Activated T-helper 17 cell treated with anti-CD3 and anti-CD28 coated beads, Interleukin-2, amount 50 U/mL, for 72 hours (primary cell): ENCODE measurements around the gene THAP12. TPM values are rescaled to one million over a fixed set of nuclear protein-coding genes. Genes with fewer than 3 reads are reported as not detected.

Source experiments
- ATAC-seq: fragments of 150-1000 bp; cut with Tn5 transposase; replicated peaks from 2 replicates; pipeline ENCODE4 v1.10.0; 2021; ENCODE audit warnings: mild to moderate bottlenecking, moderate library complexity
- H3K27ac Mint-ChIP-seq: one replicate; pipeline ENCODE4 v1.8.0; 2022; ENCODE audit warnings: mixed read lengths
- H3K27me3 Mint-ChIP-seq: one replicate; pipeline ENCODE4 v1.8.0; 2022; ENCODE audit warnings: mixed read lengths
- H3K36me3 Mint-ChIP-seq: one replicate; pipeline ENCODE4 v1.8.0; 2022; ENCODE audit warnings: low read depth, mild to moderate bottlenecking, mixed read lengths
- H3K4me1 Mint-ChIP-seq: one replicate; pipeline ENCODE4 v1.8.0; 2022; ENCODE audit warnings: mixed read lengths
- H3K4me3 Mint-ChIP-seq: one replicate; pipeline ENCODE4 v1.8.0; 2022; ENCODE audit warnings: mild to moderate bottlenecking, mixed read lengths
- H3K9me3 Mint-ChIP-seq: one replicate; pipeline ENCODE4 v1.8.0; 2022; ENCODE audit warnings: mixed read lengths
- total RNA-seq, 2 donors: library from RNA; stranded (reverse); gene quantifications; one replicate each; pipeline ENCODE4 v1.2.3, GENCODE V29; 2022

The THAP12 gene
- total RNA-seq, 2 donors from 2014 or later: 25.5 to 39.6 TPM

DNA sequence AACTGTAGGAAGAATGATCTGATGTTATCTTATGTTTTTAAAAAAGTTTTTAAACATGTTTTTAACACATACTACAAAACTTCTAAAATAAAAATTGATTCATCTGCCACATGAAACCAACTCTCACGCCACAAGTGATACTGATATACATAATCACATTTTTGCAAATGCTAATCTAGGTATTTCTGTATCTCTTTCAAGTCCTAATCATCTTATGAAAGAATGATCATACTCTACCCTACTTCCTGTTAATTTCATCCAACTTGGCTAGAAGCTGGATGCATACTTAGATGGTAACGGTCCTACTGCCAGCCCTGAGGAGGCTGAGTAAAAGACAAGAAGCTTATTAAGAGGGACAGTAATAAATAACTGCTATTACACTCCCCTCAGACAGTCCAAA is 19.2 kb downstream of the THAP12 start:
- H3K27ac Mint-ChIP-seq: peak overlapping the region; percentile 52
- peaks cover 18% of the 10 kb centered on the region for H3K4me1 Mint-ChIP-seq
- ATAC-seq: peak; percentile 84
- no peak overlapping the region for H3K4me3 Mint-ChIP-seq
- H3K27me3 Mint-ChIP-seq: no peaks in the 10 kb centered on the region
- peaks cover 88% of the 10 kb centered on the region for H3K36me3 Mint-ChIP-seq
- no peaks in the 10 kb centered on the region for H3K9me3 Mint-ChIP-seq

DNA sequence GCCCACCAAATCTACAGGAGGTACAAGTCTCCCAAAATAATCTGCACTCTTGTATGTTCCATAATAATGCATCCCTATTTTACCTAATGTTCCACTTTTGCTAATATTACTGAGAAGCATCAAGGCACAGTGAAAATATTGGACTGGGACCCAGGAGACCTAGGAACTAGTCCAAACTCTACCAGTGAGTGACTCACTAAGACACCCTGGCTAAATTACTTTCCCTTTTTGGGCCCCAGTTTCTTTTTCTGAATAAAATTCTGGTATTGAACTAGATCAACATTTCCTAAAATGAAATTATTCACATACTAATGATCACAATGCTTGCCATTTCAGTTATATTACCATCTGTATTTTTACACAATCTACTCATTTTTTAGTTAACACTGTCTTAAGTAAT is 19.6 kb downstream of the THAP12 start:
- Mint-ChIP-seq H3K27me3 (no peaks in the 10 kb centered on the region), H3K9me3 (no peaks in the 10 kb centered on the region), H3K4me3 (no peak overlapping the region), H3K4me1 (peaks cover 18% of the 10 kb centered on the region), H3K36me3 (peaks cover 92% of the 10 kb centered on the region), H3K27ac (peak overlapping the region; percentile 52)
- ATAC-seq: peak; percentile 60

DNA sequence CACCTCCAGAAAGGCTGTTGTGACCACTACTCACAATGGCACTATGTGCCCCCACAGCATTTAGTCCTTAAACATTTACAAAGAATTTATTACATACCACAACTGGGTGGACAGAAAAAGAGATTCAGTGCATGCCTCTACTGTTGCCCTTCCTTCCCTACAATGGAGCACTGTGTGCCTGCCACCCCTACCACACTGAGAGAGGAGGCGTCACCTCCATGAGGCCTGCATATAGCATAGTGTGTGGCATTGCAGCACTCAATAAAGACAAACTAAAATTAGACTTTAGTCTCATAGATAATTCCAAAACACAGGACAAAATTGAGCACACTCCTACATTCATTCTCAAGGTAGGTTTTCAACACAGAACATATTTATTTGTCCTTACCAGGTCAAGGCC is 25.8 kb downstream of the THAP12 start:
- peaks cover 97% of the 10 kb centered on the region for H3K36me3 Mint-ChIP-seq
- no peak overlapping the region for H3K27ac Mint-ChIP-seq
- no peaks in the 10 kb centered on the region for H3K27me3 Mint-ChIP-seq
- no peaks in the 10 kb centered on the region for H3K4me1 Mint-ChIP-seq
- H3K9me3 Mint-ChIP-seq: no peaks in the 10 kb centered on the region
- ATAC-seq: no peak
- H3K4me3 Mint-ChIP-seq: no peak overlapping the region

DNA sequence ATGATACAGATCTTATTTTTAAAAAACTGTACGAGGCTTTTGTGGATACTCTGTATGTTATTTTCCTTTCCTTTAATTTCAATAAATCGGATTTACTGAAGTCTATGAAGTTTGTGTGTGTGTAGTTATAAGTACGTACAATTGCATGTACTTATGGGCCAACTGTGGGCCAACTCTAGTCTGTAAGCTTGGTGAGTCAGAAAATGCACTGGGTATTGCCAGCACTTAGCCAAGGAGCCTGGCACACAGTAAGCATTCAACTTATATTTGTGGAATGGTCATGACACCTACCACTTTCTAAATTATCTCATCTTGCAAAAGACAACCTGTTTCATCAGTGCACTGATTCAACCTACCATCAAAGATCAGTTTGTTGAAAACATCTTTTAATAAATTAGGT is 32.6 kb downstream of the THAP12 start:
- ATAC-seq: no peak
- peaks cover 44% of the 10 kb centered on the region for H3K36me3 Mint-ChIP-seq
- no peaks in the 10 kb centered on the region for H3K9me3 Mint-ChIP-seq
- no peaks in the 10 kb centered on the region for H3K4me1 Mint-ChIP-seq
- no peak overlapping the region for H3K4me3 Mint-ChIP-seq
- no peak overlapping the region for H3K27ac Mint-ChIP-seq
- H3K27me3 Mint-ChIP-seq: no peaks in the 10 kb centered on the region

DNA sequence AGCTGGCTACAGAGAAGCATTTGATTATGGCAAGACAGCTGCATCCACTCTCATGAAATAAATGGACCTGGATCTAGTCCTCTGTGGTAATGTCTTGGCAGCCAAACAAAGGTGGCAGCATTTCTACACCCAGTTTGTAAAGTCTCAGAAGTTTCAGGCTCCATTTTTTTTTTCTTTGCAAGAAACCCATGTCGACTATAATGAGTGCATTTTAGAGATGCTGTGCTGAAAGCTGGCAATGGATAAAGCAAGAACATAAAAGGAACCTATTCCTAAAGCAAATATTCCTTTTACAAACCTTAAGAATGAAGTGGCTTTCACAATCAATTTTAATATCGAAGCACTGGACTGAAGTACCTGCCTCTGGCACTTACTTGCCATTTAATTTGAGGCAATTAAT is 33.5 kb downstream of the THAP12 start:
- H3K27me3 Mint-ChIP-seq: no peaks in the 10 kb centered on the region
- no peak for ATAC-seq
- peaks cover 35% of the 10 kb centered on the region for H3K36me3 Mint-ChIP-seq
- H3K9me3 Mint-ChIP-seq: no peaks in the 10 kb centered on the region
- H3K4me3 Mint-ChIP-seq: no peak overlapping the region
- no peaks in the 10 kb centered on the region for H3K4me1 Mint-ChIP-seq
- no peak overlapping the region for H3K27ac Mint-ChIP-seq

DNA sequence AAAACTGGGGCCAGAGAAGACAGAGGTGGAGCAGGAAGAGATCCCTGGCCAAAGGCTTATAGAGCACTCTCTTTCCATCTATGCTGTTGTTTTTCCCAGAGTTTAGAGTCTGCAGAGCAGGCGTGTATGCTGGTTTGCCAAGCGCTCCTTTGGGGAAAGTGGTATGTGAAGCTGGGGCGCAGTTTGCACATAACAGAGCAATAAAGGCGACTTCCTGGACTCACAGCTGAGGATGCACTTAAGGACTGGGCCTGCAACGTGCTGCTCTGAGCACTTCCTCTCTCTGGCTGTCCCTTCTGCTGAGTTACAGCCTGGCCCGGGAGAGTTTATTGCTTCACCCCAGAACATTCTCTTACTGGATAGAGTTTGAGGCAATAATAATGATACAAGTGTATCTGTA is 41.7 kb downstream of the THAP12 start:
- peaks cover 27% of the 10 kb centered on the region for H3K4me1 Mint-ChIP-seq
- peak overlapping the region; percentile 85 for H3K27ac Mint-ChIP-seq

DNA sequence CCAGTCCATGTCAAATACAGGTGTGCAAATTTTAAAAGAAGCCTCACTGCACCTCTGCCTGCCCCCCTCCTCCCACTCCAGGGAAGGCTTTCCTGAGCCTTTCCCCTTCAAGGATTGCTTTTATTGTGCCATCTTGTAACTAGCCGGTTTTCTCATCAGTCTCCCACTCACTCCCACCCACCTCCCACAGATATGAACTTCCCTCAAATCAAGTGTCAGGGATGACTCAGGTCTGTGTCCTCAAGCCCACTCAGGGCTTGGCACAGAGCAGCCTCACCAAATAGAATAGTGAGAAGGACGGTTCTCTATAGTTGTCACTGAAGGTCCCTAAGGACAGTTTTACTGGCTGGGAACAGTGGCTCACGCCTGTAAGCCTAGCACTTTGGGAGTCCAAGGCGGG is 43.0 kb downstream of the THAP12 start:
- H3K36me3 Mint-ChIP-seq: no peaks in the 10 kb centered on the region
- ATAC-seq: peak; percentile 29
- H3K27ac Mint-ChIP-seq: peak overlapping the region; percentile 85
- H3K4me3 Mint-ChIP-seq: peak overlapping the region; percentile 56
- peaks cover 6% of the 10 kb centered on the region for H3K9me3 Mint-ChIP-seq
- H3K4me1 Mint-ChIP-seq: peaks cover 27% of the 10 kb centered on the region
- H3K27me3 Mint-ChIP-seq: no peaks in the 10 kb centered on the region

More for the DNA sequence above, 41.7 kb downstream of the THAP12 start:
- H3K36me3 Mint-ChIP-seq: no peaks in the 10 kb centered on the region
- peak overlapping the region; percentile 56 for H3K4me3 Mint-ChIP-seq
- no peaks in the 10 kb centered on the region for H3K27me3 Mint-ChIP-seq
- peak; percentile 82 for ATAC-seq
- peaks cover 4% of the 10 kb centered on the region for H3K9me3 Mint-ChIP-seq

DNA sequence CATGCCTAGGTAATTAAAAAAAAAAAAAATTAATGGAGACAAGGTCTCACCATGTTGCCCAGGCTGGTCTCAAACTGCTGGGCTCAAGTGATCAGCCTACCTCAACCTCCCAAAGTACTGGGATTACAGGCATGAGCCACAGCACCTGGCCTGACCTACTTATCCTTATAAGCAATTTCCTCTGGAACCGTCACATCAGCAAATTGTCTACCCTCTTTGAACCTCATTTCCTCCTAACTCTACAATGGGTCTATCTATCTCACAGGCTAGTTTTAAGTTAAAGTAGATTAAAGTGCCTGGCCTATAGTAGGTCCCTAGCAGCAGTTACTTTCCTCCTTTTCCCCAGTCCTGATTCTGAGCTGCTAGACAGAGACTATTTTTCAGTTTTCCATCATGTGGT is 43.5 kb downstream of the THAP12 start:
- no peaks in the 10 kb centered on the region for H3K27me3 Mint-ChIP-seq
- H3K36me3 Mint-ChIP-seq: no peaks in the 10 kb centered on the region
- H3K4me1 Mint-ChIP-seq: peaks cover 27% of the 10 kb centered on the region
- peaks cover 6% of the 10 kb centered on the region for H3K9me3 Mint-ChIP-seq
- ATAC-seq: peak; percentile 55
- peak overlapping the region; percentile 56 for H3K4me3 Mint-ChIP-seq
- H3K27ac Mint-ChIP-seq: peak overlapping the region; percentile 85

DNA sequence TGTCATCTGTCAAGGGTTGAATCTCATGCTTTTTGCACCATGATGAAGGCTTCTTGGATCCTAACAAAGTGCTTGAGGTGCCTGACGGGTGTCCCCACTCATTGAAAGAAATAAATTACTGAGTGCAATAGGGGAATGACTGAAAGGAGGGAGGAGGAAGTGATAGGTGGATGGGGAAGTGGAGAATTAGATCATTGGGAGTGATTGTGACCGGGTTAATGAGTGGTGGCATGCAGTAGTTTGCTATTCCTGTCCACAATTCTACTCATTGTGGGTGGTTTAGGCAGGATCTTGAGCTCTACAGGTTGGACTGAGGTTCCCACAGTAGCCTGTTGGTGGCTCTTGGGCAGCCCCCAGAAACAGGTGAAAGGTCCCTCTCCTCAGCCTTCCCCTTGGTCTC is 44.3 kb downstream of the THAP12 start:
- Mint-ChIP-seq H3K36me3 (no peaks in the 10 kb centered on the region), H3K9me3 (peaks cover 6% of the 10 kb centered on the region), H3K4me3 (no peak overlapping the region), H3K27me3 (no peaks in the 10 kb centered on the region), H3K27ac (no peak overlapping the region), H3K4me1 (peaks cover 23% of the 10 kb centered on the region)
- ATAC-seq: no peak

DNA sequence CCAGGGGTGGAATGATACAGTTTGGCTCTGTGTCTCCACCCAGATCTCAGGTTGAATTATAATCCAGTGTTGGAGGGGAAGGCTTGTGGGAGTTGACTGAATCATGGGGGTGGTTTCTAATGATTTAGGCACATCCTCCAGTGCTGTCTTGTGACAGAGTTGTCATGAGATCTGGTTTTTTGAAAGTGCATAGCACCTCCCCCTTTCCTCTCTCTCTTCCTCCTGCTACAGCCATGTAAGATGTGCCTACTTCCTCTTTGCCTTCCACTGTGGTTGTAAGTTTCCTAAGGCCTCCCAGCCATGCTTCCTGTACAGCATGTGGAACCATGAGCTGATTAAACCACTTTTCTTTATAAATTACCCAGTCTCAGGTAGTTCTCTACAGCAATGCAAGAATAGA is 45.1 kb downstream of the THAP12 start:
- Mint-ChIP-seq H3K27me3 (no peaks in the 10 kb centered on the region), H3K27ac (no peak overlapping the region), H3K9me3 (peaks cover 6% of the 10 kb centered on the region), H3K4me1 (peaks cover 19% of the 10 kb centered on the region), H3K4me3 (no peak overlapping the region), H3K36me3 (no peaks in the 10 kb centered on the region)
- ATAC-seq: no peak

DNA sequence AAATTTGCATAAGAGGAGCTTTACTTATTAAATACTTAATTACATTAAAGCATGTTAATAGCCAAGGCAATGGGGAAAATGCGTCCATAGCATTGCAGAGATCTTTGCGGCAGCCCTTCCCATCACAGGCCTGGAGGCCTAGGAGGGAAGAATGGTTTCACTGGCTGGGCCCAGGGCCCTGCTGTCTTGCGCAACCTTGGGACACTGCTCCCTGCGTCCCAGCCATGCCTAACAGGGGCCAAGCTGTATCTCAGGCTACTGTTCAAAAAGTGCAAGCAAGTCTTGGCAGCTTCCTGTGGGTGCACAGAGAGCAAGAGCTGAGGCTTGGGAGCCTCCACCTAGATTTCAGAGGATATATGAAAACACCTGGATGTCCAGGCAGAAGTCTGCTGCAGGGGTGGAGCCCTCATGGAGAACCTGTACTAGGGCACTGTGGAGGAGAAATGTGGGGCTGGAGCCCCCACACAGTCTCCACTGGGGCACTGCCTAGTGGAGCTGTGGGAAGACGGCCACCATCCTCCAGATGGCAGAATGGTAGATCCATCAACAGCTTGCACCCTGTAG is 46.0 kb downstream of the THAP12 start:
- Mint-ChIP-seq H3K4me3 (no peak overlapping the region), H3K27ac (no peak overlapping the region), H3K27me3 (no peaks in the 10 kb centered on the region), H3K9me3 (peaks cover 6% of the 10 kb centered on the region), H3K36me3 (no peaks in the 10 kb centered on the region), H3K4me1 (peaks cover 19% of the 10 kb centered on the region)
- ATAC-seq: no peak

DNA sequence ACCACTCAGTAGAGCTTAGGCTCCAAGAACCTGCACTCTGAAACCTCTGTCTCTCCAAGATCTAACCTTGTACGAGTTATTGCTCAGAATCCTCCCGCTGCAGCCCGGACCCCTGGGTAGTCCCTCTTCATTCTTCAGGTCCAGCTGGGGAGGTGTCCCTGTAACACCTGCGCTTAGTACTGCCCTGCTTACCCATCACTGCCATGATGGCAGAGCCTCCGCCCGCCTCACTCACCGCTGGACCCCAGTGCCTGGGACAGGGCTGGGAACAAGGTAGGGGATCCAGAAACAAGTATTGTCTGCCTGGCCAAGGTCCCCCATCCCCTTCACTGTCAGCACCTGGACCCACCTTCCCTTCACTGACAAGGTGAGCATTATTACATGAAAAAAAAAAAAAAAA is 50.3 kb downstream of the THAP12 start:
- Mint-ChIP-seq H3K27me3 (no peaks in the 10 kb centered on the region), H3K4me1 (no peaks in the 10 kb centered on the region), H3K4me3 (no peak overlapping the region), H3K27ac (no peak overlapping the region), H3K9me3 (peaks cover 6% of the 10 kb centered on the region), H3K36me3 (no peaks in the 10 kb centered on the region)
- no peak for ATAC-seq

DNA sequence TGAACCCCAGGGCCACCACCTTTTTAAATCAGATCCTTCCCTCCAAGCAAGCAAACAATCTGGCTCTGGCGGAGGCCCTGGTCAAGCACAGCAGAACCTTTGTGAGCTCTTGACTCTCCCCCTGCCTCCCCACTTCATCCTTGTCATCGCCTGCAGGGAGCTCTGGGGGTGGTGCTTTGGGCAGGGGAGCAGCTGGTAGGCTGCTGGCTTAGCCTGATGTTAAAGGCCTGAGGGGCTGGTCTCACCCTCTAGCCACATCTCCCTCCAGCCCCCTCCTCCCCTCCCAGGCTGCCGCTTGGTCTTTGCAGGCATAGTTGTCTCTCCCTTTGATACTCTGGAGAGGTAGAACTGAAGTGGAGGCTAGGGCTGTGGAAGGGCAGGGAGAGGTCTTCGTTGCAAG is 50.9 kb downstream of the THAP12 start:
- no peak overlapping the region for H3K27ac Mint-ChIP-seq
- H3K9me3 Mint-ChIP-seq: peaks cover 6% of the 10 kb centered on the region
- no peaks in the 10 kb centered on the region for H3K27me3 Mint-ChIP-seq
- no peak overlapping the region for H3K4me3 Mint-ChIP-seq
- H3K36me3 Mint-ChIP-seq: no peaks in the 10 kb centered on the region
- H3K4me1 Mint-ChIP-seq: no peaks in the 10 kb centered on the region
- no peak for ATAC-seq

DNA sequence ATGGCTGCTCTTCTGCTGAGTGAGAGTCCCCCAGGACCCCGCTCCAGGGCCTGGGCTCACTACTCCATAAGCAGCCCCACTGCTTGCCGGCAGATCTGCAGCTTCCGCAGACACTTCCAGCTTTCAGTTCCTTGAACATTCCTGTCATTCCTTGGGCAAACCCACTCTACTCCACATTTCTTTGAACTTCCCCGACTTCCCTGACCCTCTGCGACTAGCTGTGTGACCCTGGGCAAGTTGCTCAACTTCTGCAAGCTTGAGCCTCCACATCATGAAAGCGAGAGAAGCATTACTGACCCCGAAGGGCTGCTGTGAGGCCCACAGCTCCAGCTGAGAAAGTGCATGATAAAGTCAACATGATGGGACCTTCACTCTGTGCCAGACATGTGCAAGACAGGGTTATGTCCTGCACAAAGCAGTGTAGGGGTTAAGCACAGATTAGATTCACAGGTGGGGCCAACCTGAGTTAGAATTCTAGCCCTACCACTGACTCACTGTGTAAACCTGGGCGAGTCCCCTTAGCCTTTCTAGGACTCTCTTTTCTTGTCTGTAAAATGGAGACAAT is 51.8 kb downstream of the THAP12 start:
- ATAC-seq: no peak
- H3K27me3 Mint-ChIP-seq: no peaks in the 10 kb centered on the region
- no peak overlapping the region for H3K4me3 Mint-ChIP-seq
- no peaks in the 10 kb centered on the region for H3K36me3 Mint-ChIP-seq
- no peak overlapping the region for H3K27ac Mint-ChIP-seq
- peaks cover 1% of the 10 kb centered on the region for H3K9me3 Mint-ChIP-seq
- no peaks in the 10 kb centered on the region for H3K4me1 Mint-ChIP-seq

DNA sequence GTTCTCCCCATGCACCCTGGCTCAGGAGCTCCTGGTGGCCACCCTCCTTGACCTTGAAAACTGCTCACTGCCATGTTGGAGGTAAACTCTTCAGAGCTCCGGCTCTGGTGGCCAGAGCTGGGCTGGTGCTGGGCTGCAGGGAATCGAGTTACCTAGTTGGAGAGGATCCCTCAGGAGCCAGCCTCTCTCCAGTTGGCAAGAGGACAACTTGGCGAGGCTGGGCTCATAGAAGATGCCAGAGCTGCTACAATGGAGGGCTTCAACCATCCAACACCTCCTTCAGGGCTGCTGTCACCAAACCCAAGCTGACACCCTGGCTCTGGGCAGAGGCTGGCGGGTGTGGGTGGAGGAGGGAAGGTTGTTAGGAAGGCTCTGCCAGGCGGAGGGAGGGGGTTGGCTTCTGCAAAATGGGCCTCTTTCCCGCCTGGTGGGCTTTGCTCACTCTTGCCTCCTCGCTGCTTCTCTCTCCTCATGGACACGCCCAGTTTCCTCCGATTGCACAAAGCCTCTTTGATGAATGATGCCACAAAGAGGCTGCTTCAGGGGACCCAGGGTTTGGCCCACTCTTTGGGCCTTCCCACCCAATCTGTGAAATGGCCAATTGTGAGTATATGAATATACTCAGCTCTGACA is 53.1 kb downstream of the THAP12 start:
- Mint-ChIP-seq H3K27me3 (peaks cover 2% of the 10 kb centered on the region), H3K27ac (no peak overlapping the region), H3K4me3 (no peak overlapping the region), H3K9me3 (no peaks in the 10 kb centered on the region), H3K36me3 (no peaks in the 10 kb centered on the region), H3K4me1 (peaks cover 10% of the 10 kb centered on the region)
- no peak for ATAC-seq
